HEK293 (cell line): ENCODE measurements around the gene LSM7.

Experiments
- CTCF ChIA-PET: fragments of 350-600 bp; formaldehyde crosslinking; extraction: SDS; loops from one replicate; lab custom pipeline; 2021; ENCODE audit warnings: antibody characterized with exemption; lab: Yijun Ruan, JAX
- POLR2A ChIA-PET: fragments of 300-600 bp; formaldehyde crosslinking; extraction: SDS; loops from one replicate; lab custom pipeline; 2020; ENCODE audit warnings: antibody characterized with exemption, inconsistent platforms; lab: Yijun Ruan, JAX
- H3K27ac ChIP-seq: fragments of 200-500 bp; sonication (Bioruptor generic); 2 replicates; pipeline ENCODE4 v1.5.1; 2014; ENCODE audit warnings: low read depth, low read length, control low read depth, inconsistent platforms; ENCODE audit errors: extremely low read depth
- H3K36me3 ChIP-seq, 2 experiments: fragments of 200-500 bp in 1 of 2; sonication (Bioruptor generic) in 1 of 2; 1 replicate in 1 of 2; 2 replicates in 1 of 2; pipeline ENCODE4 v1.5.1; 2014 to 2017; ENCODE audit warnings: inconsistent platforms in 2 of 2, low read length in 2 of 2; ENCODE audit not compliant: control insufficient read depth in 2 of 2, insufficient read depth in 1 of 2
- H3K4me1 ChIP-seq: fragments of 200-500 bp; sonication (Bioruptor generic); 2 replicates; pipeline ENCODE4 v1.5.1; 2014; ENCODE audit warnings: mild to moderate bottlenecking, low read length, inconsistent platforms; ENCODE audit not compliant: control insufficient read depth, insufficient read depth
- H3K4me3 ChIP-seq: 2 replicates; pipeline ENCODE4 v1.5.1; 2011; ENCODE audit warnings: low read depth, mild to moderate bottlenecking, control low read depth, low read length, moderate library complexity
- H3K9me3 ChIP-seq: fragments of 200-500 bp; sonication (Bioruptor generic); 2 replicates; pipeline ENCODE4 v1.5.1; 2014; ENCODE audit warnings: low read depth, low read length, inconsistent platforms; ENCODE audit not compliant: control insufficient read depth, insufficient read depth
- GFI1B ChIP-seq: fragments of 450-650 bp; formaldehyde crosslinking; IDR thresholded peaks from 2 replicates; pipeline ENCODE4 v1.5.1; 2016; ENCODE audit warnings: missing biosample characterization, missing genetic modification characterization
- GLI4 ChIP-seq: fragments of 450-650 bp; formaldehyde crosslinking; IDR thresholded peaks from 2 replicates; pipeline ENCODE4 v1.5.1; 2016; ENCODE audit warnings: missing biosample characterization, missing genetic modification characterization
- IKZF3 ChIP-seq: fragments of 450-650 bp; IDR thresholded peaks from 2 replicates; pipeline ENCODE4 v1.5.0; 2018; ENCODE audit warnings: missing biosample characterization, mild to moderate bottlenecking, missing genetic modification characterization, moderate library complexity
- KLF10 ChIP-seq: fragments of 450-650 bp; IDR thresholded peaks from 2 replicates; pipeline ENCODE4 v1.5.1; 2018; ENCODE audit warnings: missing biosample characterization, mild to moderate bottlenecking, missing genetic modification characterization
- SP7 ChIP-seq: fragments of 450-650 bp; formaldehyde crosslinking; IDR thresholded peaks from 2 replicates; pipeline ENCODE4 v1.5.1; 2016; ENCODE audit warnings: missing biosample characterization, missing genetic modification characterization
- ZBTB21 ChIP-seq: fragments of 450-650 bp; formaldehyde crosslinking; IDR thresholded peaks from 2 replicates; pipeline ENCODE4 v1.5.1; 2017; ENCODE audit warnings: missing biosample characterization, missing genetic modification characterization
- ZNF19 ChIP-seq: fragments of 450-650 bp; formaldehyde crosslinking; IDR thresholded peaks from 2 replicates; pipeline ENCODE4; 2016; ENCODE audit warnings: missing biosample characterization, missing genetic modification characterization, low read depth
- ZNF311 ChIP-seq: fragments of 450-650 bp; formaldehyde crosslinking; IDR thresholded peaks from 2 replicates; pipeline ENCODE4 v1.5.1; 2017; ENCODE audit warnings: missing biosample characterization, missing genetic modification characterization, borderline replicate concordance
- ZNF366 ChIP-seq: fragments of 450-650 bp; formaldehyde crosslinking; conservative IDR thresholded peaks from 2 replicates; pipeline ENCODE4 v1.5.1; 2016; ENCODE audit warnings: missing biosample characterization, missing genetic modification characterization
- ZNF394 ChIP-seq: fragments of 450-650 bp; formaldehyde crosslinking; IDR thresholded peaks from 2 replicates; pipeline ENCODE4 v1.5.1; 2016; ENCODE audit warnings: missing biosample characterization, missing genetic modification characterization, mild to moderate bottlenecking, moderate library complexity, borderline replicate concordance
- ZNF600 ChIP-seq: fragments of 450-650 bp; formaldehyde crosslinking; IDR thresholded peaks from 2 replicates; pipeline ENCODE4 v1.5.1; 2016; ENCODE audit warnings: missing biosample characterization, missing genetic modification characterization
- ZNF626 ChIP-seq: fragments of 450-650 bp; sonication (Bioruptor Pico); formaldehyde crosslinking; IDR thresholded peaks from 2 replicates; pipeline ENCODE4 v1.5.1; 2018; ENCODE audit warnings: missing biosample characterization, missing genetic modification characterization, inconsistent platforms
- TF ChIP-seq, protein P1 (sequence below): sonication (generic); formaldehyde crosslinking; IDR thresholded peaks from 2 replicates; pipeline ENCODE4 v1.8.1; 2022; ENCODE audit warnings: mild to moderate bottlenecking, moderate library complexity, missing genetic modification reagents
- TF ChIP-seq, protein P2 (sequence below): fragments of 450-650 bp; IDR thresholded peaks from 2 replicates; pipeline ENCODE4 v1.5.1; 2018; ENCODE audit warnings: missing biosample characterization, mild to moderate bottlenecking, missing genetic modification characterization
- TF ChIP-seq, protein P3 (sequence below): fragments of 450-650 bp; formaldehyde crosslinking; IDR thresholded peaks from 2 replicates; pipeline ENCODE4; 2016; ENCODE audit warnings: missing biosample characterization, missing genetic modification characterization
- TF ChIP-seq, protein P4 (sequence below): fragments of 450-650 bp; formaldehyde crosslinking; IDR thresholded peaks from 2 replicates; pipeline ENCODE4 v1.5.1; 2016; ENCODE audit warnings: missing biosample characterization, missing genetic modification characterization
- TF ChIP-seq, protein P5 (sequence below): fragments of 450-650 bp; formaldehyde crosslinking; IDR thresholded peaks from 2 replicates; pipeline ENCODE4 v1.5.1; 2016; ENCODE audit warnings: missing biosample characterization, missing genetic modification characterization
- TF ChIP-seq, protein P6 (sequence below): fragments of 450-650 bp; formaldehyde crosslinking; IDR thresholded peaks from 2 replicates; pipeline ENCODE4 v1.5.1; 2016; ENCODE audit warnings: missing biosample characterization, missing genetic modification characterization

LSM7 gene

DNA sequence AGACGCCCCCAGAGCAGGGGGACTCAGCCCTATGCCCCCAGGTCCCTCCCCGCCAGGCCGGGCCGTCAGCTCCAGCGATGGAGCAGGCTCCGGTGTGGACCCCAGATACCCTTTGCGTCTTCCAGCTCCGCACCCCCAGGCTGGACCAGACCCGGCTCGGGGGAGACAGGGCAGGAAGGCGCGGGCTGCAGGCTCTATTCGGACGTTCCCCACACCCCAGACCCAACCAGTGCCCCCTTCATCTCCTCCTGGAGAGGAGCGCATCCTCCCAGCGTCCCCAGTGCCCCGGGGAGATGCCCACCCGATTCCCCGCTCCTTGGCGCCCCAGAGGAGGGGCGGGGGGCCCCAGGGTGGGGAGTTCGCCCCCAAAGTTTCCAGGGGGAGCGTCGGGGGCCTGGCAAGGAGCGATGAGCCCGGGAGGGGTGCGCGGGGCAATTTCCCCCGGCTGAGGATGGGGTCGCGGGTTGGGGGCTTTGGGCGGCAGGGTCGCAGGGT is 20.8 kb downstream of the LSM7 start:
- Histone ChIP-seq H3K4me1 (no peaks in the 10 kb centered on the region), H3K9me3 (no peaks in the 10 kb centered on the region), H3K27ac (no peak overlapping the region), H3K4me3 (no peak overlapping the region; the same call in 1 of the 2 replicates), H3K36me3 (no peaks in the 10 kb centered on the region)
- CTCF ChIA-PET = no interaction called here
- TF ChIP-seq, protein P1, sequence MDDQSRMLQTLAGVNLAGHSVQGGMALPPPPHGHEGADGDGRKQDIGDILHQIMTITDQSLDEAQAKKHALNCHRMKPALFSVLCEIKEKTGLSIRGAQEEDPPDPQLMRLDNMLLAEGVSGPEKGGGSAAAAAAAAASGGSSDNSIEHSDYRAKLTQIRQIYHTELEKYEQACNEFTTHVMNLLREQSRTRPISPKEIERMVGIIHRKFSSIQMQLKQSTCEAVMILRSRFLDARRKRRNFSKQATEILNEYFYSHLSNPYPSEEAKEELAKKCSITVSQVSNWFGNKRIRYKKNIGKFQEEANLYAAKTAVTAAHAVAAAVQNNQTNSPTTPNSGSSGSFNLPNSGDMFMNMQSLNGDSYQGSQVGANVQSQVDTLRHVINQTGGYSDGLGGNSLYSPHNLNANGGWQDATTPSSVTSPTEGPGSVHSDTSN (CRISPR knock-in tag) = no peak
- TF ChIP-seq, protein P2, sequence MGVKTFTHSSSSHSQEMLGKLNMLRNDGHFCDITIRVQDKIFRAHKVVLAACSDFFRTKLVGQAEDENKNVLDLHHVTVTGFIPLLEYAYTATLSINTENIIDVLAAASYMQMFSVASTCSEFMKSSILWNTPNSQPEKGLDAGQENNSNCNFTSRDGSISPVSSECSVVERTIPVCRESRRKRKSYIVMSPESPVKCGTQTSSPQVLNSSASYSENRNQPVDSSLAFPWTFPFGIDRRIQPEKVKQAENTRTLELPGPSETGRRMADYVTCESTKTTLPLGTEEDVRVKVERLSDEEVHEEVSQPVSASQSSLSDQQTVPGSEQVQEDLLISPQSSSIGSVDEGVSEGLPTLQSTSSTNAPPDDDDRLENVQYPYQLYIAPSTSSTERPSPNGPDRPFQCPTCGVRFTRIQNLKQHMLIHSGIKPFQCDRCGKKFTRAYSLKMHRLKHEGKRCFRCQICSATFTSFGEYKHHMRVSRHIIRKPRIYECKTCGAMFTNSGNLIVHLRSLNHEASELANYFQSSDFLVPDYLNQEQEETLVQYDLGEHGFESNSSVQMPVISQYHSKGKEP = no peak
- TF ChIP-seq ZNF311 (tag by site-specific recombination) = no peak
- no peak for TF ChIP-seq ZNF600
- TF ChIP-seq GFI1B = no peak
- TF ChIP-seq KLF10 (tag by site-specific recombination) = no peak
- TF ChIP-seq SP7 = no peak
- TF ChIP-seq, protein P3, sequence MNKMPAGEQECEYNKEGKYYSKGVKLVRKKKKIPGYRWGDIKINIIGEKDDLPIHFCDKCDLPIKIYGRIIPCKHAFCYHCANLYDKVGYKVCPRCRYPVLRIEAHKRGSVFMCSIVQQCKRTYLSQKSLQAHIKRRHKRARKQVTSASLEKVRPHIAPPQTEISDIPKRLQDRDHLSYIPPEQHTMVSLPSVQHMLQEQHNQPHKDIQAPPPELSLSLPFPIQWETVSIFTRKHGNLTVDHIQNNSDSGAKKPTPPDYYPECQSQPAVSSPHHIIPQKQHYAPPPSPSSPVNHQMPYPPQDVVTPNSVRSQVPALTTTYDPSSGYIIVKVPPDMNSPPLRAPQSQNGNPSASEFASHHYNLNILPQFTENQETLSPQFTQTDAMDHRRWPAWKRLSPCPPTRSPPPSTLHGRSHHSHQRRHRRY = no peak
- TF ChIP-seq ZBTB21 (tag by site-specific recombination) = no peak
- TF ChIP-seq, protein P4, sequence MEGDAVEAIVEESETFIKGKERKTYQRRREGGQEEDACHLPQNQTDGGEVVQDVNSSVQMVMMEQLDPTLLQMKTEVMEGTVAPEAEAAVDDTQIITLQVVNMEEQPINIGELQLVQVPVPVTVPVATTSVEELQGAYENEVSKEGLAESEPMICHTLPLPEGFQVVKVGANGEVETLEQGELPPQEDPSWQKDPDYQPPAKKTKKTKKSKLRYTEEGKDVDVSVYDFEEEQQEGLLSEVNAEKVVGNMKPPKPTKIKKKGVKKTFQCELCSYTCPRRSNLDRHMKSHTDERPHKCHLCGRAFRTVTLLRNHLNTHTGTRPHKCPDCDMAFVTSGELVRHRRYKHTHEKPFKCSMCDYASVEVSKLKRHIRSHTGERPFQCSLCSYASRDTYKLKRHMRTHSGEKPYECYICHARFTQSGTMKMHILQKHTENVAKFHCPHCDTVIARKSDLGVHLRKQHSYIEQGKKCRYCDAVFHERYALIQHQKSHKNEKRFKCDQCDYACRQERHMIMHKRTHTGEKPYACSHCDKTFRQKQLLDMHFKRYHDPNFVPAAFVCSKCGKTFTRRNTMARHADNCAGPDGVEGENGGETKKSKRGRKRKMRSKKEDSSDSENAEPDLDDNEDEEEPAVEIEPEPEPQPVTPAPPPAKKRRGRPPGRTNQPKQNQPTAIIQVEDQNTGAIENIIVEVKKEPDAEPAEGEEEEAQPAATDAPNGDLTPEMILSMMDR (tag by site-specific recombination) = no peak
- TF ChIP-seq, protein P5, sequence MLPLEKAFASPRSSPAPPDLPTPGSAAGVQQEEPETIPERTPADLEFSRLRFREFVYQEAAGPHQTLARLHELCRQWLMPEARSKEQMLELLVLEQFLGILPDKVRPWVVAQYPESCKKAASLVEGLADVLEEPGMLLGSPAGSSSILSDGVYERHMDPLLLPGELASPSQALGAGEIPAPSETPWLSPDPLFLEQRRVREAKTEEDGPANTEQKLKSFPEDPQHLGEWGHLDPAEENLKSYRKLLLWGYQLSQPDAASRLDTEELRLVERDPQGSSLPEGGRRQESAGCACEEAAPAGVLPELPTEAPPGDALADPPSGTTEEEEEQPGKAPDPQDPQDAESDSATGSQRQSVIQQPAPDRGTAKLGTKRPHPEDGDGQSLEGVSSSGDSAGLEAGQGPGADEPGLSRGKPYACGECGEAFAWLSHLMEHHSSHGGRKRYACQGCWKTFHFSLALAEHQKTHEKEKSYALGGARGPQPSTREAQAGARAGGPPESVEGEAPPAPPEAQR (tag by site-specific recombination) = no peak
- TF ChIP-seq ZNF626 (tag by site-specific recombination) = no peak
- TF ChIP-seq IKZF3 (tag by site-specific recombination) = no peak
- TF ChIP-seq ZNF394 (tag by site-specific recombination) = no peak
- no peak for TF ChIP-seq ZNF366 (tag by site-specific recombination)
- TF ChIP-seq, protein P6, sequence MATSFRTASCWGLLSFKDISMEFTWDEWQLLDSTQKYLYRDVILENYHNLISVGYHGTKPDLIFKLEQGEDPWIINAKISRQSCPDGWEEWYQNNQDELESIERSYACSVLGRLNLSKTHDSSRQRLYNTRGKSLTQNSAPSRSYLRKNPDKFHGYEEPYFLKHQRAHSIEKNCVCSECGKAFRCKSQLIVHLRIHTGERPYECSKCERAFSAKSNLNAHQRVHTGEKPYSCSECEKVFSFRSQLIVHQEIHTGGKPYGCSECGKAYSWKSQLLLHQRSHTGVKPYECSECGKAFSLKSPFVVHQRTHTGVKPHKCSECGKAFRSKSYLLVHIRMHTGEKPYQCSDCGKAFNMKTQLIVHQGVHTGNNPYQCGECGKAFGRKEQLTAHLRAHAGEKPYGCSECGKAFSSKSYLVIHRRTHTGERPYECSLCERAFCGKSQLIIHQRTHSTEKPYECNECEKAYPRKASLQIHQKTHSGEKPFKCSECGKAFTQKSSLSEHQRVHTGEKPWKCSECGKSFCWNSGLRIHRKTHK (tag by site-specific recombination) = no peak
- TF ChIP-seq GLI4 (tag by site-specific recombination) = no peak
- TF ChIP-seq ZNF19 (tag by site-specific recombination) = no peak
- POLR2A ChIA-PET = no interaction called here
